ENCODE measurements around the gene CTNND2. TPM values are rescaled to one million over a fixed set of nuclear protein-coding genes. Genes with fewer than 3 reads are reported as not detected.
"Not testable (repeated sequence)": the region's sequence is repeated elsewhere in the genome, so short reads cannot be mapped to it uniquely, and the experiment has no call there.

The CTNND2 gene
- total and polyA plus RNA-seq, 3 donors from 2014 or later, result 9.1 to 17.2 (median 11.3) TPM

GRCh38 chr5:11319836-11320580 is 584.2 kb downstream of the CTNND2 start:
- DNase-seq, result no peak
- TF ChIP-seq CTCF (IDR thresholded peaks at IDR 0.05) (no peak), POLR2A (IDR thresholded peaks at IDR 0.05) (no peak)
- WGBS, 2 donors, result 84 to 86% methylated on average over 7 of the region's 7 CpGs

GRCh38 chr5:11313694-11314093 is 590.6 kb downstream of the CTNND2 start:
- H3K4me3 ChIP-seq; H3K4me1 ChIP-seq; H3K9me3 ChIP-seq; DNase-seq; H3K36me3 ChIP-seq (ENCODE audit: low read depth, missing control alignments); H3K27me3 ChIP-seq; intact Hi-C loops (cut with DNase I; ENCODE audit: low total_unique reads); H3K27ac ChIP-seq: not testable (repeated sequence)
- 77 to 83% methylated on average over 7 of the region's 7 CpGs for WGBS, 2 donors

More at GRCh38 chr5:11319836-11320580, 584.2 kb downstream of the CTNND2 start:
- Histone ChIP-seq H3K36me3 (ENCODE audit: low read depth, missing control alignments) (no peaks in the 10 kb centered on the region), H3K4me1 (no peaks in the 10 kb centered on the region), H3K9me3 (no peaks in the 10 kb centered on the region), H3K27me3 (no peaks in the 10 kb centered on the region), H3K27ac (no peak overlapping the region), H3K4me3 (no peak overlapping the region)
- intact Hi-C loops (cut with DNase I; ENCODE audit: low total_unique reads), result no loop called here

- WGBS, 2 donors, result 82 to 91% methylated on average over 3 of the region's 3 CpGs
- Histone ChIP-seq H3K36me3 (ENCODE audit: low read depth, missing control alignments) (no peaks in the 10 kb centered on the region), H3K27me3 (no peaks in the 10 kb centered on the region), H3K4me3 (no peak overlapping the region), H3K9me3 (no peaks in the 10 kb centered on the region), H3K27ac (no peak overlapping the region), H3K4me1 (no peaks in the 10 kb centered on the region)
- no peak for TF ChIP-seq POLR2A (IDR thresholded peaks at IDR 0.05)
- no peak for TF ChIP-seq CTCF (IDR thresholded peaks at IDR 0.05)
- DNase-seq, result no peak
- intact Hi-C loops (cut with DNase I; ENCODE audit: low total_unique reads), result no loop called here
These were observed 592.5 kb downstream of the CTNND2 start for GRCh38 chr5:11311731-11312130.

GRCh38 chr5:11311272-11311671 is 593.0 kb downstream of the CTNND2 start:
- DNase-seq, result no peak
- Histone ChIP-seq H3K27ac (no peak overlapping the region), H3K27me3 (no peaks in the 10 kb centered on the region), H3K9me3 (no peaks in the 10 kb centered on the region), H3K4me3 (no peak overlapping the region), H3K4me1 (no peaks in the 10 kb centered on the region), H3K36me3 (ENCODE audit: low read depth, missing control alignments) (no peaks in the 10 kb centered on the region)
- TF ChIP-seq POLR2A (IDR thresholded peaks at IDR 0.05) (no peak), CTCF (IDR thresholded peaks at IDR 0.05) (no peak)
- 81 to 95% methylated on average over 1 of the region's 1 CpG for WGBS, 2 donors
- intact Hi-C loops (cut with DNase I; ENCODE audit: low total_unique reads), result no loop called here

GRCh38 chr5:11310158-11310557 is 594.1 kb downstream of the CTNND2 start:
- intact Hi-C loops (cut with DNase I; ENCODE audit: low total_unique reads), result no loop called here
- Histone ChIP-seq H3K4me1 (no peaks in the 10 kb centered on the region), H3K27me3 (no peaks in the 10 kb centered on the region), H3K9me3 (no peaks in the 10 kb centered on the region), H3K4me3 (no peak overlapping the region), H3K27ac (no peak overlapping the region), H3K36me3 (ENCODE audit: low read depth, missing control alignments) (no peaks in the 10 kb centered on the region)
- WGBS, 2 donors, result 78 to 83% methylated on average over 2 of the region's 2 CpGs
- no peak for DNase-seq
- no peak for TF ChIP-seq POLR2A (IDR thresholded peaks at IDR 0.05)
- no peak for TF ChIP-seq CTCF (IDR thresholded peaks at IDR 0.05)
